Upper lobe of left lung (tissue), 6 donors: ENCODE measurements around the gene PLEKHA5. TPM values are rescaled to one million over a fixed set of nuclear protein-coding genes. Genes with fewer than 3 reads are reported as not detected.

Experiments
- ATAC-seq, 2 donors: fragments of 200-7000 bp; cut with Tn5 transposase; one replicate each; pipeline ENCODE4 v1.9.1; 2022; ENCODE audit warnings: mild to moderate bottlenecking in 2 of 2, moderate library complexity in 2 of 2; ENCODE audit not compliant: low FRiP score in 2 of 2
- DNase-seq, 2 donors: peaks; one replicate each; pipeline ENCODE4 v3.0.0-alpha.2; 2019 to 2020
- H3K27ac ChIP-seq, 4 donors: fragments of 200-600 bp; sonication (generic); one replicate each; pipeline ENCODE4 v1.5.1; 2016 to 2019
- H3K27me3 ChIP-seq, 4 donors: fragments of 200-600 bp; sonication (generic); one replicate each; pipeline ENCODE4 v1.5.1; 2017 to 2019
- H3K36me3 ChIP-seq, 4 donors: fragments of 200-600 bp; sonication (generic); one replicate each; pipeline ENCODE4 v1.5.1; 2016 to 2019
- H3K4me1 ChIP-seq, 4 donors: fragments of 200-600 bp; sonication (generic); one replicate each; pipeline ENCODE4 v1.5.1; 2018 to 2019
- H3K4me3 ChIP-seq, 4 donors: fragments of 200-600 bp; sonication (generic); one replicate each; pipeline ENCODE4 v1.5.1; 2017 to 2019; ENCODE audit warnings: mild to moderate bottlenecking in 2 of 4, moderate library complexity in 1 of 4
- H3K9me3 ChIP-seq, 4 donors: fragments of 200-600 bp; sonication (generic); one replicate each; pipeline ENCODE4 v1.5.1; 2018 to 2019
- EP300 ChIP-seq, 4 donors: sonication (generic); formaldehyde crosslinking; IDR thresholded peaks; one replicate each; pipeline ENCODE4 v1.5.1; 2017; ENCODE audit warnings: antibody characterized with exemption in 4 of 4, control low read depth in 2 of 4
- POLR2A ChIP-seq, 4 donors: fragments of 450-650 bp; IDR thresholded peaks; one replicate each; pipeline ENCODE4 v1.5.1; 2016 to 2017; ENCODE audit warnings: antibody characterized with exemption in 4 of 4, mild to moderate bottlenecking in 2 of 4
- POLR2AphosphoS5 ChIP-seq, 2 donors: sonication (generic); formaldehyde crosslinking; IDR thresholded peaks; one replicate each; pipeline ENCODE4 v1.5.1; 2017; ENCODE audit warnings: antibody characterized with exemption in 2 of 2
- WGBS, 2 donors: methylation state at CpG; one replicate each; pipeline ENCODE4 v1.1.5; 2017 to 2018; 5-methylcytosine and 5-hydroxymethylcytosine counted together
- total RNA-seq, 6 donors: library from RNA; depleted of rRNA in 4 of 6; stranded (reverse); fragments of >200 nt in 4 of 6; gene quantifications; one replicate each; pipeline versions ENCODE4 v1.1.0 to v1.2.1, GENCODE V29; 2016 to 2021
- TF ChIP-seq, protein P1 (sequence below), 6 experiments: fragments of 450-650 bp in 4 of 6; fragments of 200-600 bp in 2 of 6; sonication (generic) in 2 of 6; IDR thresholded peaks; one replicate each; pipeline ENCODE4 v1.5.1; 2016 to 2019; ENCODE audit warnings: antibody characterized with exemption in 6 of 6
- donor health status: DM: no; HTN: no; CAD: no; lungs with moderate emphysema.
- donor health status: DM: no; HTN: yes; CAD: no; lungs with severe emphysema.

The PLEKHA5 gene
- total RNA-seq, 6 donors from 2014 or later = 18.5 to 89.6 (median 25.9) TPM

DNA sequence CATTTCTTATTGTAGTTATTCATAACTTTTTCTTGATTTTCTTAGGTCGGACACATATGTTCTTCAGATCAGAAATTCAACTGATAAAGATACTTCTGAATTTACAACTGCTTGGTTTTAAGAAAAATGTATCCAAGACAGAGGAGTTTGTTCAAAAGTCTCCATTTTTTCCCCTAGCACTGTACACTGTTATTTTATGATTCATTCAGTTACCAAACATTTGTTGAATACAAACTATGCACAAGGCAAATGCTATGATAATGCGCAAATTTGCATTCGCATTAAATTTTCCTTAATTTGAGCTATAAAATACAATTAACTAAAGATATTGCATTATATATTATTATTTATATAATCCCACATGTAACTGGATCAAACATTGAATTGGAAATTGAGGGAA, 10.1 kb upstream of the PLEKHA5 start:
- Histone ChIP-seq H3K27ac (no peak overlapping the region), H3K4me1 (no peaks in the 10 kb centered on the region), H3K4me3 (no peak overlapping the region), H3K27me3 (no peaks in the 10 kb centered on the region), H3K36me3 (no peaks in the 10 kb centered on the region), H3K9me3 (no peaks in the 10 kb centered on the region)
- WGBS, 2 donors = 86 to 98% methylated on average over 3 of the region's 3 CpGs
- DNase-seq (no peak), ATAC-seq (no peak)
- TF ChIP-seq POLR2AphosphoS5 (IDR thresholded peaks at IDR 0.05) (no peak), EP300 (IDR thresholded peaks at IDR 0.05) (no peak), POLR2A (IDR thresholded peaks at IDR 0.05) (no peak)
- TF ChIP-seq, protein P1, sequence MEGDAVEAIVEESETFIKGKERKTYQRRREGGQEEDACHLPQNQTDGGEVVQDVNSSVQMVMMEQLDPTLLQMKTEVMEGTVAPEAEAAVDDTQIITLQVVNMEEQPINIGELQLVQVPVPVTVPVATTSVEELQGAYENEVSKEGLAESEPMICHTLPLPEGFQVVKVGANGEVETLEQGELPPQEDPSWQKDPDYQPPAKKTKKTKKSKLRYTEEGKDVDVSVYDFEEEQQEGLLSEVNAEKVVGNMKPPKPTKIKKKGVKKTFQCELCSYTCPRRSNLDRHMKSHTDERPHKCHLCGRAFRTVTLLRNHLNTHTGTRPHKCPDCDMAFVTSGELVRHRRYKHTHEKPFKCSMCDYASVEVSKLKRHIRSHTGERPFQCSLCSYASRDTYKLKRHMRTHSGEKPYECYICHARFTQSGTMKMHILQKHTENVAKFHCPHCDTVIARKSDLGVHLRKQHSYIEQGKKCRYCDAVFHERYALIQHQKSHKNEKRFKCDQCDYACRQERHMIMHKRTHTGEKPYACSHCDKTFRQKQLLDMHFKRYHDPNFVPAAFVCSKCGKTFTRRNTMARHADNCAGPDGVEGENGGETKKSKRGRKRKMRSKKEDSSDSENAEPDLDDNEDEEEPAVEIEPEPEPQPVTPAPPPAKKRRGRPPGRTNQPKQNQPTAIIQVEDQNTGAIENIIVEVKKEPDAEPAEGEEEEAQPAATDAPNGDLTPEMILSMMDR (IDR thresholded peaks at IDR 0.05) = no peak

DNA sequence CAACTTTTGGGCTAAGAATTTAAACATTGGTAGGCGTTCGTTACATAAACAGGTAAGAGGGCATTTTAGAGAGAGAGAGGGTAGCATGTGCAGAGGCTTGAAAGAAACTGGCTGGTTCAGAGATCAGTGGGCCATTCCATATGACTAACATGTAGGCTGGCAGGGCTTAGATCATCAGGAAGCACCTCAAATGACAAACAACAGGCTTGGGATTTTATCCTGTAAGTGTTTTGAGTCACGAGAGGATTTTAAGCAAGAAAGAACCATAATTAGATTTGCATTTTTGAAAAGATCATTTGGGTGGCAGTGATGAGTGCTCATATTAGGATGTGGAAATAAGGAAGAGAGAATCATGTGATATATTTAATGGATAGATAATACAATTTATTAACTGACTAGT, 8.7 kb upstream of the PLEKHA5 start:
- no peak for DNase-seq
- Histone ChIP-seq H3K4me3 (no peak overlapping the region), H3K27ac (no peak overlapping the region), H3K9me3 (no peaks in the 10 kb centered on the region), H3K27me3 (no peaks in the 10 kb centered on the region), H3K36me3 (no peaks in the 10 kb centered on the region), H3K4me1 (no peaks in the 10 kb centered on the region)
- no peak for ATAC-seq
- TF ChIP-seq, protein P1 (IDR thresholded peaks at IDR 0.05) = no peak
- TF ChIP-seq POLR2AphosphoS5 (IDR thresholded peaks at IDR 0.05) (no peak), POLR2A (IDR thresholded peaks at IDR 0.05) (no peak), EP300 (IDR thresholded peaks at IDR 0.05) (no peak)
- WGBS, 2 donors = 54 to 56% methylated on average over 3 of the region's 3 CpGs

DNA sequence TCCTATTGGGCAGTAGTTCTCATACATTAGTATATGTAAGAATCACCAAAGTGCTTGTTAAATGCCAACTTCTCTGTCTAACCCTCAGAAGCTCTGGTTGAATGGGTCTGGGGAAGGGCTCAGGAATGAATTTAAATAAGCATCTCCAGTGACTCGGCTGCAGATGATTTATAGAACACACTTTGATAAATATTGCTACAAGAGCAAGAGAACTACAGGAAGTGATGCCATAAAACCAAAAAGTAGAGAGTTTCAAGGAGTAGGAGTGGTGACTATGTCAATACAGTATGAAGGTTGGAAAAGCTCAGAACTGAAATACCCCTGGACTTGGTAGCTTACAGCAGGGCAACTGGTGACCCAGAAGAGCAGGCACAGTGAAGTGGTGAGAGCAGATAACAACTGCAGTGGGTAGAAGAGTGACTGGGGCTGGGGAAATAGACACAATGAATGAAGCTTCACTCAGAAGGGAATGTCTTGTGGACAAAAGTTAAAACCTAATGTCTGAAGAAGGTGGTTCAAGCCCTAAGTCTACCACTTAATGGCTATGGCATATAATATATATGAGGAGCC, 8.0 kb upstream of the PLEKHA5 start:
- Histone ChIP-seq H3K27ac (no peak overlapping the region), H3K9me3 (no peaks in the 10 kb centered on the region), H3K27me3 (no peaks in the 10 kb centered on the region), H3K36me3 (no peaks in the 10 kb centered on the region), H3K4me1 (no peaks in the 10 kb centered on the region), H3K4me3 (no peak overlapping the region)
- WGBS, 2 donors = 46 to 58% methylated on average over 1 of the region's 1 CpG
- no peak for DNase-seq
- no peak for TF ChIP-seq POLR2AphosphoS5 (IDR thresholded peaks at IDR 0.05)
- TF ChIP-seq POLR2A (IDR thresholded peaks at IDR 0.05) = no peak
- no peak for TF ChIP-seq EP300 (IDR thresholded peaks at IDR 0.05)
- TF ChIP-seq, protein P1 (IDR thresholded peaks at IDR 0.05) = no peak
- ATAC-seq = peak in 1 of 2 donors; percentile 43

DNA sequence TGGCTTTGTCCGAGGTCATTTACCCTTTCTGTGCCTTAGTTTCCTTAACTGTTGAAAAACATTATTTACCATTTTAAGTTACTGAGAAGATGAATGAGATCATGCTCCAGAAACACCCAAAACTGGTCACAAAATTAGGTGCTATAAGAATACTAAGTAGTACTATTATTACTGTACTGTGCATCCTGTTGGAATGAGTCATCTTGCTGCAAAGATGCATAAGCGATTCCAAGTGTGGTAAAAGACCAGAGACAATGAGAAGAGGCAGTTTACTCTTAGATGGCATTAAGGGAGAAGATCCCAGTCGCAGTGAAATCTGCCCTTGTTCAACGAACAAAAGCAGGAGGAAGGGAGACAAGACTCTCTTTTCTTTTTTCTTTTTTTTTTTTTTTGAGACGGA, 4.2 kb upstream of the PLEKHA5 start:
- TF ChIP-seq POLR2A (IDR thresholded peaks at IDR 0.05) = no peak
- no peak for TF ChIP-seq EP300 (IDR thresholded peaks at IDR 0.05)
- TF ChIP-seq, protein P1 (IDR thresholded peaks at IDR 0.05) = no peak
- no peak for TF ChIP-seq POLR2AphosphoS5 (IDR thresholded peaks at IDR 0.05)
- peaks cover 0 to 2% (median 0%) of the 10 kb centered on the region in 4 donors for H3K4me1 ChIP-seq
- H3K36me3 ChIP-seq = no peaks in the 10 kb centered on the region
- no peak overlapping the region for H3K4me3 ChIP-seq
- no peaks in the 10 kb centered on the region for H3K27me3 ChIP-seq
- no peak overlapping the region for H3K27ac ChIP-seq
- H3K9me3 ChIP-seq = peaks cover 0 to 12% (median 3%) of the 10 kb centered on the region in 4 donors
- 83 to 89% methylated on average over 5 of the region's 5 CpGs for WGBS, 2 donors
- DNase-seq = no peak
- ATAC-seq = no peak

DNA sequence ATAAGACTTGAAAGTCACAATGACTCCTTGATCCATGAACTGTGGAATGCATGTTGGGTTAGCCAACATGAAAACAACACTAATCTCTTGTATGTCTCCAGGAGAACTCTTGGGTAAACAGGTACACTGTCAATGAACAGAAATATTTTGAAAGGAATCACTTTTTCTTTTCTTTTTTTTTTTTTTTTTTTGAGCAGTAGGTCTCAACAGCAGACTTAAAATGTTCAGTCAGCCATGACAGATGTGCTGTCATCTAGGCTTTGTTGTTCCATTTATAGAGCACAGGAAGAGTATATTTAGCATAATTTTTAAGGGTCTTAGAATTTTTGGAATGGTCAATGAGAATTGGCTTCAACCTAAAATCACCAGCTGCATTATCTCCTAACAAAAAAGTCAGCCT, 2.3 kb upstream of the PLEKHA5 start:
- ATAC-seq (no peak), DNase-seq (no peak)
- H3K4me1 ChIP-seq = peaks cover 0 to 18% (median 6%) of the 10 kb centered on the region in 4 donors
- no peak for TF ChIP-seq POLR2AphosphoS5 (IDR thresholded peaks at IDR 0.05)
- TF ChIP-seq POLR2A (IDR thresholded peaks at IDR 0.05) = no peak
- no peak for TF ChIP-seq EP300 (IDR thresholded peaks at IDR 0.05)
- TF ChIP-seq, protein P1 (IDR thresholded peaks at IDR 0.05) = no peak
- no peak overlapping the region for H3K27ac ChIP-seq
- no peaks in the 10 kb centered on the region for H3K27me3 ChIP-seq
- no peaks in the 10 kb centered on the region for H3K36me3 ChIP-seq
- H3K4me3 ChIP-seq = no peak overlapping the region
- peaks cover 0 to 12% (median 3%) of the 10 kb centered on the region in 4 donors for H3K9me3 ChIP-seq
